ENCODE data around the gene BCR. TPM values are rescaled to one million over a fixed set of nuclear protein-coding genes. Genes with fewer than 3 reads are reported as not detected.

Gene BCR
- total RNA-seq, 4 donors from 2014 or later, result 36.9 to 514 (median 91.0) TPM

GRCh38 chr22:23221351-23221804 lies 41.1 kb downstream of the BCR start:
- 89% methylated on average over 3 of the region's 3 CpGs; no CpG with 5 or more reads in 1 of the 2 donors for WGBS, 2 donors (ENCODE audit: low coverage in 1 of 2)
- no peak for DNase-seq
- TF ChIP-seq, protein P1, sequence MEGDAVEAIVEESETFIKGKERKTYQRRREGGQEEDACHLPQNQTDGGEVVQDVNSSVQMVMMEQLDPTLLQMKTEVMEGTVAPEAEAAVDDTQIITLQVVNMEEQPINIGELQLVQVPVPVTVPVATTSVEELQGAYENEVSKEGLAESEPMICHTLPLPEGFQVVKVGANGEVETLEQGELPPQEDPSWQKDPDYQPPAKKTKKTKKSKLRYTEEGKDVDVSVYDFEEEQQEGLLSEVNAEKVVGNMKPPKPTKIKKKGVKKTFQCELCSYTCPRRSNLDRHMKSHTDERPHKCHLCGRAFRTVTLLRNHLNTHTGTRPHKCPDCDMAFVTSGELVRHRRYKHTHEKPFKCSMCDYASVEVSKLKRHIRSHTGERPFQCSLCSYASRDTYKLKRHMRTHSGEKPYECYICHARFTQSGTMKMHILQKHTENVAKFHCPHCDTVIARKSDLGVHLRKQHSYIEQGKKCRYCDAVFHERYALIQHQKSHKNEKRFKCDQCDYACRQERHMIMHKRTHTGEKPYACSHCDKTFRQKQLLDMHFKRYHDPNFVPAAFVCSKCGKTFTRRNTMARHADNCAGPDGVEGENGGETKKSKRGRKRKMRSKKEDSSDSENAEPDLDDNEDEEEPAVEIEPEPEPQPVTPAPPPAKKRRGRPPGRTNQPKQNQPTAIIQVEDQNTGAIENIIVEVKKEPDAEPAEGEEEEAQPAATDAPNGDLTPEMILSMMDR (IDR thresholded peaks at IDR 0.05), result no peak
- TF ChIP-seq POLR2AphosphoS5 (IDR thresholded peaks at IDR 0.05) (no peak), POLR2A (IDR thresholded peaks at IDR 0.05) (no peak), EP300 (IDR thresholded peaks at IDR 0.05; ENCODE audit: low read depth) (no peak)
- H3K4me3 ChIP-seq, result no peak overlapping the region
- intact Hi-C loops (cut with DNase I; ENCODE audit: low total_unique reads), result no loop called here
- H3K27ac ChIP-seq, result no peak overlapping the region
- no peaks in the 10 kb centered on the region for H3K9me3 ChIP-seq
- in situ Hi-C loops (cut with MboI; ENCODE audit: low pct_ligation_motif_present in 1 of 4, low pct_unique_long_range_greater_than_20kb in 1 of 4, low sequenced_read_pairs in 3 of 4), result no loop called here
- H3K27me3 ChIP-seq, result no peaks in the 10 kb centered on the region
- H3K36me3 ChIP-seq, result no peaks in the 10 kb centered on the region
- H3K4me1 ChIP-seq, result peaks cover 39 to 85% (median 71%) of the 10 kb centered on the region in 4 donors

- 73 to 89% methylated on average over 4 to 11 of the region's 11 CpGs for WGBS, 2 donors (ENCODE audit: low coverage in 1 of 2)
- no peaks in the 10 kb centered on the region for H3K27me3 ChIP-seq
- DNase-seq, result no peak
- no peaks in the 10 kb centered on the region for H3K36me3 ChIP-seq
- intact Hi-C loops (cut with DNase I; ENCODE audit: low total_unique reads), result no loop called here
- in situ Hi-C loops (cut with MboI; ENCODE audit: low pct_ligation_motif_present in 1 of 4, low pct_unique_long_range_greater_than_20kb in 1 of 4, low sequenced_read_pairs in 3 of 4), result no loop called here
- no peaks in the 10 kb centered on the region for H3K9me3 ChIP-seq
- H3K4me3 ChIP-seq, result no peak overlapping the region
- H3K27ac ChIP-seq, result no peak overlapping the region
- peaks cover 44 to 87% (median 77%) of the 10 kb centered on the region in 4 donors for H3K4me1 ChIP-seq
- TF ChIP-seq EP300 (IDR thresholded peaks at IDR 0.05; ENCODE audit: low read depth), result no peak
- TF ChIP-seq, protein P1 (IDR thresholded peaks at IDR 0.05), result no peak
- no peak for TF ChIP-seq POLR2AphosphoS5 (IDR thresholded peaks at IDR 0.05)
These were observed 41.9 kb downstream of the BCR start for GRCh38 chr22:23222033-23222792.

GRCh38 chr22:23222793-23223568 lies 42.7 kb downstream of the BCR start:
- in situ Hi-C loops (cut with MboI; ENCODE audit: low pct_ligation_motif_present in 1 of 4, low pct_unique_long_range_greater_than_20kb in 1 of 4, low sequenced_read_pairs in 3 of 4), result no loop called here
- WGBS, 2 donors (ENCODE audit: low coverage in 1 of 2), result 79 to 100% methylated on average over 1 to 4 of the region's 4 CpGs
- H3K36me3 ChIP-seq, result no peaks in the 10 kb centered on the region
- H3K4me3 ChIP-seq, result no peak overlapping the region
- intact Hi-C loops (cut with DNase I; ENCODE audit: low total_unique reads), result no loop called here
- TF ChIP-seq POLR2AphosphoS5 (IDR thresholded peaks at IDR 0.05) (no peak), EP300 (IDR thresholded peaks at IDR 0.05; ENCODE audit: low read depth) (no peak), POLR2A (IDR thresholded peaks at IDR 0.05) (no peak)
- TF ChIP-seq, protein P1 (IDR thresholded peaks at IDR 0.05), result no peak
- no peak for DNase-seq
- H3K27me3 ChIP-seq, result no peaks in the 10 kb centered on the region
- peak overlapping the region; percentile 72 to 81 (median 77) for H3K27ac ChIP-seq
- peaks cover 44 to 85% (median 75%) of the 10 kb centered on the region in 4 donors for H3K4me1 ChIP-seq
- H3K9me3 ChIP-seq, result peaks cover 0 to under 1% of the 10 kb centered on the region in 2 donors

All from transverse colon (tissue), 4 donors.